Progenitor cell of endocrine pancreas (in vitro differentiated cells): ENCODE data around the gene PHAF1. TPM values are rescaled to one million over a fixed set of nuclear protein-coding genes. Genes with fewer than 3 reads are reported as not detected.

Source experiments
- DNase-seq: peaks from one replicate; pipeline ENCODE4 v3.0.0; 2021; ENCODE audit warnings: low spot score; ENCODE audit not compliant: unreplicated experiment
- H3K27ac Mint-ChIP-seq: 2 replicates; pipeline ENCODE4 v1.8.0; 2021; ENCODE audit warnings: mild to moderate bottlenecking, moderate library complexity, mixed read lengths
- H3K27me3 Mint-ChIP-seq: 2 replicates; pipeline ENCODE4 v1.8.0; 2021; ENCODE audit warnings: mixed read lengths
- H3K36me3 Mint-ChIP-seq: 2 replicates; pipeline ENCODE4 v1.8.0; 2022; ENCODE audit warnings: mixed read lengths; ENCODE audit not compliant: insufficient read depth
- H3K4me1 Mint-ChIP-seq: 2 replicates; pipeline ENCODE4 v1.8.0; 2021; ENCODE audit warnings: low read depth, mixed read lengths
- H3K4me3 Mint-ChIP-seq: 2 replicates; pipeline ENCODE4 v1.8.0; 2021; ENCODE audit warnings: low read depth, mild to moderate bottlenecking, moderate library complexity, mixed read lengths
- H3K9me3 Mint-ChIP-seq: 2 replicates; pipeline ENCODE4 v1.8.0; 2021; ENCODE audit warnings: low read depth, mixed read lengths
- total RNA-seq: library from RNA; stranded (reverse); gene quantifications from 2 replicates; pipeline ENCODE4 v1.2.1, GENCODE V29; 2021
- TF ChIP-seq, protein P1 (sequence below): fragments of 200-600 bp; sonication (generic); IDR thresholded peaks from one replicate; pipeline ENCODE4 v1.5.0; 2021; ENCODE audit warnings: antibody characterized with exemption, mild to moderate bottlenecking; ENCODE audit not compliant: unreplicated experiment

Gene PHAF1
- total RNA-seq, 1 donor from 2014 or later: 21.0 TPM

DNA sequence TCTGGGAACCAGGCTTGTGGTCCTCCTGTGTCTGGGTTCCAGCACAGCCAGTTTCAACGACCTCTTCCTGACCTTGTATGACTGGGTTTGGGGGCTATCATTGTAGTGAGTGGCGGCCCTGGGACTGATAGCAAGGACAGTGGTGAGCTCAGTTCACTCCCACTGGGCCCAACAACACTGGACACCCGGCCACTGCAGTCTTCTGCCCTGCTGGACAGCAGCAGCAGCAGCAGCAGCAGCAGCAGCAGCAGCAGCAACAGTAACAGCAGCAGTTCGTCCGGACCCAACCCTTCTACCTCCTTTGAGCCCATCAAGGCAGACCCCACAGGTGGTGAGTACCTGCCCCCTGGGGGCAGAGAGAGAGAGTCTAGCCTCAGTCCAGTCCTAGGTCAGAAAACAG, 85.9 kb downstream of the PHAF1 start:
- Mint-ChIP-seq H3K4me1 (peaks cover 18% of the 10 kb centered on the region), H3K27me3 (no peaks in the 10 kb centered on the region), H3K27ac (no peak overlapping the region), H3K9me3 (no peaks in the 10 kb centered on the region), H3K4me3 (no peak overlapping the region), H3K36me3 (peaks cover 17% of the 10 kb centered on the region)
- DNase-seq: no peak
- TF ChIP-seq, protein P1, sequence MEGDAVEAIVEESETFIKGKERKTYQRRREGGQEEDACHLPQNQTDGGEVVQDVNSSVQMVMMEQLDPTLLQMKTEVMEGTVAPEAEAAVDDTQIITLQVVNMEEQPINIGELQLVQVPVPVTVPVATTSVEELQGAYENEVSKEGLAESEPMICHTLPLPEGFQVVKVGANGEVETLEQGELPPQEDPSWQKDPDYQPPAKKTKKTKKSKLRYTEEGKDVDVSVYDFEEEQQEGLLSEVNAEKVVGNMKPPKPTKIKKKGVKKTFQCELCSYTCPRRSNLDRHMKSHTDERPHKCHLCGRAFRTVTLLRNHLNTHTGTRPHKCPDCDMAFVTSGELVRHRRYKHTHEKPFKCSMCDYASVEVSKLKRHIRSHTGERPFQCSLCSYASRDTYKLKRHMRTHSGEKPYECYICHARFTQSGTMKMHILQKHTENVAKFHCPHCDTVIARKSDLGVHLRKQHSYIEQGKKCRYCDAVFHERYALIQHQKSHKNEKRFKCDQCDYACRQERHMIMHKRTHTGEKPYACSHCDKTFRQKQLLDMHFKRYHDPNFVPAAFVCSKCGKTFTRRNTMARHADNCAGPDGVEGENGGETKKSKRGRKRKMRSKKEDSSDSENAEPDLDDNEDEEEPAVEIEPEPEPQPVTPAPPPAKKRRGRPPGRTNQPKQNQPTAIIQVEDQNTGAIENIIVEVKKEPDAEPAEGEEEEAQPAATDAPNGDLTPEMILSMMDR: no peak

- H3K4me3 Mint-ChIP-seq: no peak overlapping the region
- peaks cover 17% of the 10 kb centered on the region for H3K36me3 Mint-ChIP-seq
- no peak overlapping the region for H3K27ac Mint-ChIP-seq
- H3K9me3 Mint-ChIP-seq: no peaks in the 10 kb centered on the region
- no peak for DNase-seq
- TF ChIP-seq, protein P1: no peak
- no peaks in the 10 kb centered on the region for H3K27me3 Mint-ChIP-seq
- H3K4me1 Mint-ChIP-seq: peaks cover 14% of the 10 kb centered on the region
Measured at GRCh38 chr16:67196881-67197280, 87.1 kb downstream of the PHAF1 start.

- H3K4me1 Mint-ChIP-seq: peaks cover 11% of the 10 kb centered on the region
- no peaks in the 10 kb centered on the region for H3K27me3 Mint-ChIP-seq
- peaks cover 17% of the 10 kb centered on the region for H3K36me3 Mint-ChIP-seq
- H3K27ac Mint-ChIP-seq: no peak overlapping the region
- no peak overlapping the region for H3K4me3 Mint-ChIP-seq
- no peak for DNase-seq
- H3K9me3 Mint-ChIP-seq: no peaks in the 10 kb centered on the region
- TF ChIP-seq, protein P1: no peak
Measured at GRCh38 chr16:67197704-67198103, 88.0 kb downstream of the PHAF1 start.

Other genes with a start within 250 kb of the PHAF1 start
- gene PDP2, start 229.4 kb upstream of the PHAF1 start, total RNA-seq: 17.0 and 20.0 TPM in 2 replicates
- gene CDH16, start 191.1 kb upstream of the PHAF1 start, total RNA-seq: not detected in 2 replicates
- 0.27 and 0.36 TPM in 2 replicates for gene RRAD, start 184.4 kb upstream of the PHAF1 start, total RNA-seq
- 58.1 and 59.9 TPM in 2 replicates for gene CIAO2B, start 175.5 kb upstream of the PHAF1 start, total RNA-seq
- gene CES2, start 174.4 kb upstream of the PHAF1 start, total RNA-seq: 39.2 and 43.9 TPM in 2 replicates
- 2.7 and 4.8 TPM in 2 replicates for gene CES3, start 148.7 kb upstream of the PHAF1 start, total RNA-seq
- gene CES4A, start 121.4 kb upstream of the PHAF1 start, total RNA-seq: 4.6 and 5.2 TPM in 2 replicates
- gene CBFB, start 80.8 kb upstream of the PHAF1 start, total RNA-seq: 86.6 and 87.3 TPM in 2 replicates
- 5.1 TPM in 2 replicates for gene B3GNT9, start 41.1 kb downstream of the PHAF1 start, total RNA-seq
- 5.6 and 6.6 TPM in 2 replicates for gene TRADD, start 50.0 kb downstream of the PHAF1 start, total RNA-seq
- 1.7 and 2.1 TPM in 2 replicates for gene FBXL8, start 50.0 kb downstream of the PHAF1 start, total RNA-seq
- 2.2 and 6.8 TPM in 2 replicates for gene HSF4, start 54.8 kb downstream of the PHAF1 start, total RNA-seq
- gene NOL3, start 60.6 kb downstream of the PHAF1 start, total RNA-seq: 9.4 and 12.7 TPM in 2 replicates
- 137 and 145 TPM in 2 replicates for gene MATCAP1, start 74.0 kb downstream of the PHAF1 start, total RNA-seq
- not detected in 2 replicates for gene EXOC3L1, start 80.2 kb downstream of the PHAF1 start, total RNA-seq
- 82.1 and 82.8 TPM in 2 replicates for gene E2F4, start 82.2 kb downstream of the PHAF1 start, total RNA-seq
- 5.4 and 5.5 TPM in 2 replicates for gene ELMO3, start 89.2 kb downstream of the PHAF1 start, total RNA-seq
- 33.4 and 36.3 TPM in 2 replicates for gene TMEM208, start 117.2 kb downstream of the PHAF1 start, total RNA-seq
- 28.2 and 30.2 TPM in 2 replicates for gene FHOD1, start 137.5 kb downstream of the PHAF1 start, total RNA-seq
- gene SLC9A5, start 139.0 kb downstream of the PHAF1 start, total RNA-seq: 3.4 and 3.9 TPM in 2 replicates
- gene PLEKHG4, start 169.6 kb downstream of the PHAF1 start, total RNA-seq: 3.3 and 3.8 TPM in 2 replicates
- gene KCTD19, start 216.8 kb downstream of the PHAF1 start, total RNA-seq: 0.14 and 1.4 TPM in 2 replicates
- 1.6 and 2.3 TPM in 2 replicates for gene LRRC36, start 216.9 kb downstream of the PHAF1 start, total RNA-seq